Hematopoietic multipotent progenitor cell treated with erythropoietin and hydrocortisone succinate and interleukin-3 and kit ligand, for 8 days (in vitro differentiated cells): ENCODE results near the gene CDH13.

ENCODE experiments used
- DNase-seq: peaks from one replicate; pipeline ENCODE4 v3.0.0-alpha.2; 2015

The CDH13 gene

GRCh38 chr16:83651871-83652270 lies 1025.1 kb downstream of the CDH13 start:
- no peak for DNase-seq

GRCh38 chr16:83652943-83653342 lies 1026.2 kb downstream of the CDH13 start:
- no peak for DNase-seq

- no peak for DNase-seq
Measured at GRCh38 chr16:83653785-83654184, 1027.0 kb downstream of the CDH13 start.

DNA sequence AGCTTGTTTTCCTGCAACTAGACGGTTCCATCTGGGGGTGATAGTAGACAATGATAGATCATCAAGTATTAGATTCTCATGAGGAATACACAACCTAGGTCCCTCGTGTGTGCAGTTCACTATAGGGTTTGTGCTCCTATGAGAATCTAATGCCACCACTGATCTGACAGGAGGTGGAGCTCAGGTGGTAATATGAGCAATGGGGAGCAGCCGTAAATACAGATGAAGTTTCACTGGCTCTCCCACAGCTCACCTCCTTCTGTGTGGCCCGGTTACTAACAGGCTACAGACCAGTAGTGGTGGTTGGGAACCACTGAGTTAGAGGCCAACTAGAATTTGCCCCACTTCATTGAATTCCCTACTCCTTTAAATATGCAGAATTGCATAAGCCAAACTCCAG lies 1033.5 kb downstream of the CDH13 start:
- DNase-seq = no peak

- DNase-seq = no peak
Measured at GRCh38 chr16:83661656-83662055, 1034.9 kb downstream of the CDH13 start.

DNA sequence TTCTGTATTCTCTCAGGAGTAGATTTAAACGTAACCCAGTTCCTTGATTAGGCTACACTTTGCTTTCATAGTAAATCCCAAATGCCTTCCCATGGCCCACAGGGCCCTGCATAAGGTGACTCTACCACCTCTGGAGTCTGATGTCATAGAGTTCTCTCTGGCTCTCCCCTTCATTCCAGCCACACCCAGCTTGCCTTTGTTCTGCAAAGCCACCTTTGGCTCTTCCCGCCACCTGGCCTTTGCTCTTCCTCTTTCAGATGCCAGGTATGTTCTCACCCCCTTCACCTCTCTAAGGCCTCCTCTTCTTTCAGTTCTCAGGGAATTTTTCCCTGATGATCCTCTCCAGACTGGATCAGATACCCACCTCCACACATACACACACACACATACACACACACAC lies 1039.7 kb downstream of the CDH13 start:
- no peak for DNase-seq

DNA sequence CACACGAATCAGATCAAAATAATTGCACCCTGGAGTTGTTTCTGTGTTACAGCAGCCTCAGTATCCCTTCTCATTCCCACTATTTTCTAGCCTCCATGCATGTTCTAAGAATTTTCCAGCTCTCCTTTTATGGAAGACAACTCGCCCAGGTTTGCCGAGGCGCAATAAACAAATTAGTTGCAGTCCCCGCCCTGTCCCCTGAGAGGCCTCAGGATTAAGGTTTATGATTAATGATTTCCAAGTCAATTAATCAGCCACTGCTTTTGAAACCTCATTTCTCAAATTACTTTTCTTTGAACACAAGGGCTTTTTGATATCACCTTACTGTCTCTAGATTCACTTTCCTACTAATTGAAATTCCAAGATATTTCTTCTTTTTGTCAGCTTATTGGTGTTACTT lies 1042.7 kb downstream of the CDH13 start:
- no peak for DNase-seq

DNA sequence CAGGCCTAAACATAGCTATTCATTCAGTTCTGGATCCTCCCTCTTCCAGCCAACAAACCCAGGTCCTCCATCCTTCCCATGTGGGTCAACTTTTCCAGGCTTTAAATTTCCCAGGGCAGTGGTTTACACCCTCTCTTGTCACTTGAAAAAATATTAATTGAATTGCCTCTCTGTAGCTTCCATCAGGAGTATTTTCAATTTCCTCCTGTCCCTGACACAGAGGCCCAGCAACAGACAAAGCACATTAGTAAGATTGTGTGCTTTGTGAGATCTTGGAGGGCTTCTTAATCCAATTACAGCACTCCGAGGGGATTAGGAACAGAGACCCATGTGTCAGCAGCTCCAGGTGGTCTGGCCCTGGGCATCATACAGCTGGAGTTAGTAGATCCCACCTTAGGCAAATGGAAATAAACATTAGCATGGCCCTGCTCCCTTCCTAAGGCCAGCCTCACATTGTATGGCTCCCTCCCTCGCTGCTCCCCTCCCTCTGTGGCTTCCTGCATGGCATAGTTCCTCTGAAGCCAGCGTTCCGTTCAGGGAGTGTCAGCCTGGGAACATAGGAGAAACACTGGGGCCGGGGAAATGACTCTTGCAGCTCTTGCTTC lies 1048.3 kb downstream of the CDH13 start:
- DNase-seq = no peak

DNA sequence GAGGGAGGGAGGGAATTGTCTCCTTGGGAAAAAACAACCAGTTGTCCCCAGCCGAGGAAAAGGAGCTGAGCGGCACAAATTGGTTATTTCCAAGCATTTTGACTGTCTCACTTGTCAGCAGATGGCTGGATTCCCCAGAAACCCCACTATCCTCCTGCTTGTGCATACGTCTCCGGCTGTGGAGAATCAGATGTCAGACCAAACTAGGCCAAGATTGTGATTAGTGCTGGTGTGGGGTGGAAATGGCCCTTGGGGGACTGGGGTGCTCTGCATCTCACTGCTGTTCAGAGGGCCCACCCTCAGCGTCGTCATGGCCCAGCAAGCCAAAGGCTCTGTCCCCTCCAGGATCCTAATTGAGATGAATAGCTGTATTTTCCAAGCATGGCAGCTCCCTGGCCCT lies 1049.3 kb downstream of the CDH13 start:
- DNase-seq = no peak

- DNase-seq = no peak
Measured at GRCh38 chr16:83680980-83681379, 1054.2 kb downstream of the CDH13 start.

DNA sequence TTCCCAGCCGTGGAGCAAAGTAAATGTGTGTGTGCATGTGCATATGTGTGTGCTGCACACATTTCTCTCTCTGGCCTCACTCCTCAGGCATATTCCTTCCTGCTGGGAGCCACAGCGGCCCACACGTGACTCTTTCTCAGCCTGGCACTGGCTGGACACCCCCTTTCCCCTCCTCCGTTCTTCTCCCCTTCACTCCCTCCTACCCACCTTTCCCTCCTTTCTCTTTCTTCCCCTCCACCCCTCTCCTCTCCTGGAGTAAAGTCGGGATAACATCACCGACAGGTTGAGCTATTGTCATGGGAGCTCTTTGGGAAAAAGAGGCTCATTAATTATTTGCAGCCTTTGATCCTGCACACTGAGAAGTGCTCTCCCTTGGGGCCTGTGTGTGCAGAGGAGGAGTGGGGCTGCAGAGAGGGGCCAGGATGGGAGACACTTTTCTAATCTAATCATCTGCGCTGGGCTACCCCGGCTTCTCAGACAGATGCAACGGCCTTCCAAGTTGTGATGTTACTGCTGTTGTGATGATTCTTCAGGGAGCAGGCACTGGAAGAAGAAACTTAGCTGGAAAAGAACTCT lies 1054.7 kb downstream of the CDH13 start:
- DNase-seq = no peak

- no peak for DNase-seq
Measured at GRCh38 chr16:83682116-83682867, 1055.5 kb downstream of the CDH13 start.

DNA sequence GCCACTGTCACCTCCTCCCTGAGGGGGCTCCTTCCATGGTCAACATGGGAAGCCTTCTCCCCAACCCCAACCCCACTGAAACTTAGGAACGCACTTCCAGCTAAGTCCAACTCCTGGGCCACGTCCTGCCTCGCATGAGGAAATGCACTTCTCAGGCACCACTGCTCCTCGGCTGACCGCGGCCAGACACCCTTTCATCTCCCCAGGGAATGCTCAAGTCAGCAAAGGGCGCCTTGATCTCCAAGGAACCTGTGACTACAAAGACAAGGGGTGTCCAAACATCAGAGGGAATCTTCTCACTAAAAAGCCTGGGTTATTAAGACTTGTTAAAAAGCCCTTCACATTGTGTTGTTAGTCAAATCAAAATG lies 1056.1 kb downstream of the CDH13 start:
- no peak for DNase-seq

- no peak for DNase-seq
Measured at GRCh38 chr16:83685615-83686165, 1058.9 kb downstream of the CDH13 start.

GRCh38 chr16:83686726-83687125 lies 1060.0 kb downstream of the CDH13 start:
- DNase-seq = no peak

DNA sequence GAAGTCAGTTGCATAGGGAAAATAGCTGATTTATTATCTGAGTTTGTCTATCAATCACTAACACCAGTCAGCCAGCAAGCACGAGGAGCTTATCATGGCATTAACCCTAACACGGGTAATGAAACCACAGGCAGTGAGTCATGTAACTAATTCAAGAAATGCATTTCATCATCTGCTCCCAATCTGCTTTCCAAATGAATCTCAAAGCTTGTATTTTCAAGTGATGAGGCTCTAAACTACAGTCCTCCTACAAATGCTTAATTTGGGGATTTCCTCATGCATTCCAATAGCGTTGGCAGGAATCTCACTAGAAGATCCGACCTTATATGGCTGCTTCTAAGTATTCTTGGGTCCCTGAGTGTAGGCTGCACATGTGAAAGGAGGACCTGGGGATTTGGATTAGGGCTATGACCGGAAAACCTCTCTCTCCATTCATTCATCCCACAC lies 1062.6 kb downstream of the CDH13 start:
- DNase-seq = peak; percentile 37

- DNase-seq = no peak
Measured at GRCh38 chr16:83692224-83692623, 1065.5 kb downstream of the CDH13 start.

GRCh38 chr16:83698964-83699363 lies 1072.2 kb downstream of the CDH13 start:
- DNase-seq = no peak

DNA sequence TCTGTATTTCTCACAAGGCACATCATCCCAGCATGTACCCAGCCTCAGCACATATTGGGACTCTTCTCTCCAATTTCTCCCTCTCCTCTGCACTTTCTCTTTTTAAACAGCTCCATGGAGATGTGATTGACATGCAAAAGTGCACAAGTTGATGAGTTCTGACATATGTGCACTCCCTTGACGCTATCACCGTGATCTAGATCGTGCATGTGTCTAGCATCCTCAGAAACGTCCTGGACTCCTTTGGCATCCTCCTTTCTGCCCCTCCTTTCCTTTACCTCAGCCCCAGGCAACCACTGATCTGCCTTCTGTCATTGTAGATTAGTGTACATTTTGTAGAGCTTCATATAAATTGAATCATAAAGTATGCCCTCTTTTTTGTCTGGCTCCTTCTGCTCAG lies 1073.0 kb downstream of the CDH13 start:
- DNase-seq = no peak

GRCh38 chr16:83700918-83701317 lies 1074.1 kb downstream of the CDH13 start:
- DNase-seq = no peak

DNA sequence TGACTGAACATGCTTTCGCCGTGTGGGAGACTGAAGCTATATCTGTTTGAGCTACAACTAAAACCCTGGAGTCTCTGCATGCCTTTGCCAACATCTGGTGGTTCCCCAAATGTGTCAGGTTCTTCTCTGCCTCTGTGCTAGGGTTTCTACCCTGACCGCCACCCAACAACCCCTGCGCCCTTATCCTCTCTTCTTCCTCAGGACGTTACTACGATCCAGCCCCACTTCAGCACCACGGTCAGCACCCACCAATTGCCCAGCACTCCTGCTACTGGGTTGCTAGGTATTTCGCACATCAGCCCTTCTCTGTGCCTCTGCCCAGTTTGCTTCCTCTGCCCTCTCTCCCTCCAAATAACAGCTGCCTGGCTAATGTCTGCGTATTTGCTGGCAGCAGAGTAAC lies 1074.7 kb downstream of the CDH13 start:
- peak; percentile 33 for DNase-seq

GRCh38 chr16:83704656-83705055 lies 1077.9 kb downstream of the CDH13 start:
- DNase-seq = no peak

GRCh38 chr16:83705856-83706255 lies 1079.1 kb downstream of the CDH13 start:
- no peak for DNase-seq

GRCh38 chr16:83706394-83706793 lies 1079.6 kb downstream of the CDH13 start:
- no peak for DNase-seq
